ENCODE data around the gene MAST4. TPM values are rescaled to one million over a fixed set of nuclear protein-coding genes. Genes with fewer than 3 reads are reported as not detected.

The MAST4 gene
- total RNA-seq, 2 donors from 2014 or later: 11.0 to 11.5 TPM

DNA sequence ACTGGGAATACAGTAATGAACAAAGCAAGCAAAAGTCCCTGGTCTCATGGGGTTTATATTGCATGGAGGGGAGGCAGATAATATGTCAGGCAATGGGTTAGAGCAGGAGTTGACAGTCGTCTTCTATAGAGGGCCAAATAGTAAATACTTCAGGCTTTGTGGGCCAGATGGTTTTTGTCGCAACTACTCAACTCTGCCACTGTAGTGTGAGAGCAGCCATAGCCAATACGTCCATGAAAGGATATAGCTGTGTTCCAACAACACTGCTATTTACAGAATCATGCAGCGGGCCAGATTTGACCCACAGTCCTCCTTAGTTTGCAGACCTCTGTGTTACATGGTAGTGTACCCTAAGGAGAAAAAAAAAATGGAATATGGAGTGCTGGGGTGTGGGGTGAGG is 25.5 kb downstream of the MAST4 start:
- peaks cover 3% of the 10 kb centered on the region for H3K4me1 ChIP-seq (ENCODE audit: control insufficient read depth, insufficient read depth, low read length)
- Mint-ChIP-seq H3K4me3 (no peak overlapping the region), H3K27me3 (ENCODE audit: insufficient read depth) (no peaks in the 10 kb centered on the region), H3K4me1 (peaks cover 9% of the 10 kb centered on the region), H3K9me3 (no peaks in the 10 kb centered on the region), H3K27ac (no peak overlapping the region), H3K36me3 (ENCODE audit: low read depth) (no peaks in the 10 kb centered on the region)
- no peak for DNase-seq
- 94 to 97% methylated on average over 3 to 4 of the region's 4 CpGs for WGBS, 2 experiments (ENCODE audit: insufficient coverage in 1 of 2, insufficient read length in 1 of 2)
- H3K9ac ChIP-seq (ENCODE audit: extremely low read depth, low read length, poor library complexity, severe bottlenecking): no peak overlapping the region
- no peak overlapping the region for H3K4me3 ChIP-seq (ENCODE audit: low read length)
- TF ChIP-seq, protein P1, sequence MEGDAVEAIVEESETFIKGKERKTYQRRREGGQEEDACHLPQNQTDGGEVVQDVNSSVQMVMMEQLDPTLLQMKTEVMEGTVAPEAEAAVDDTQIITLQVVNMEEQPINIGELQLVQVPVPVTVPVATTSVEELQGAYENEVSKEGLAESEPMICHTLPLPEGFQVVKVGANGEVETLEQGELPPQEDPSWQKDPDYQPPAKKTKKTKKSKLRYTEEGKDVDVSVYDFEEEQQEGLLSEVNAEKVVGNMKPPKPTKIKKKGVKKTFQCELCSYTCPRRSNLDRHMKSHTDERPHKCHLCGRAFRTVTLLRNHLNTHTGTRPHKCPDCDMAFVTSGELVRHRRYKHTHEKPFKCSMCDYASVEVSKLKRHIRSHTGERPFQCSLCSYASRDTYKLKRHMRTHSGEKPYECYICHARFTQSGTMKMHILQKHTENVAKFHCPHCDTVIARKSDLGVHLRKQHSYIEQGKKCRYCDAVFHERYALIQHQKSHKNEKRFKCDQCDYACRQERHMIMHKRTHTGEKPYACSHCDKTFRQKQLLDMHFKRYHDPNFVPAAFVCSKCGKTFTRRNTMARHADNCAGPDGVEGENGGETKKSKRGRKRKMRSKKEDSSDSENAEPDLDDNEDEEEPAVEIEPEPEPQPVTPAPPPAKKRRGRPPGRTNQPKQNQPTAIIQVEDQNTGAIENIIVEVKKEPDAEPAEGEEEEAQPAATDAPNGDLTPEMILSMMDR (conservative IDR thresholded peaks at IDR 0.05): no peak
- peaks cover 11% of the 10 kb centered on the region for H3K9me3 ChIP-seq (ENCODE audit: control insufficient read depth, low read length)
- H3K27me3 ChIP-seq (ENCODE audit: control insufficient read depth, insufficient read depth, low read length, poor library complexity, severe bottlenecking): no peaks in the 10 kb centered on the region
- H3K36me3 ChIP-seq (ENCODE audit: control insufficient read depth, insufficient read depth, low read length): no peaks in the 10 kb centered on the region
- peak overlapping the region; percentile 19 for H3K27ac ChIP-seq (ENCODE audit: low read depth, low read length)

DNA sequence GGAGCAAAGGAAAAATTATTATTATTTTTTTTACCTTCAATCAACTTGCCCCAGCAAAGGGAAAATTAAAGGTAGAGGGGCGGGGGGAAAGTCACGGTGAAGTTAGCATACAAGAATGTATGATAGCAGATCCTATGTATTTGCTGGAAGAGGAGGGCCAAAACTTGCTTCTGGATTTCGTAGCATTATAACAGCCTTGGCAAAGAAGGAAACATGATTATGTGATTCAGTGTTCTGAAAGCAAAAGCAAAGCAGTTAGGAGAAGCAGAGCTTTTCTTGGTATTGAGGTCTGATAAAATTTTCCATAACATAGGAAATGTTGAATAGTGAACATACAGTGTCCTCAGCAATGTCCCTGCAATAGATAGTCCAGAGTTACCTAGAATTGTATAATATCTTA is 32.4 kb downstream of the MAST4 start:
- H3K27ac Mint-ChIP-seq: no peak overlapping the region
- H3K9me3 Mint-ChIP-seq: no peaks in the 10 kb centered on the region
- H3K4me1 Mint-ChIP-seq: peaks cover 9% of the 10 kb centered on the region
- H3K27me3 Mint-ChIP-seq (ENCODE audit: insufficient read depth): no peaks in the 10 kb centered on the region
- no peak overlapping the region for H3K27ac ChIP-seq (ENCODE audit: low read depth, low read length)
- DNase-seq: no peak
- H3K36me3 Mint-ChIP-seq (ENCODE audit: low read depth): no peaks in the 10 kb centered on the region
- H3K4me3 ChIP-seq (ENCODE audit: low read length): no peak overlapping the region
- H3K9ac ChIP-seq (ENCODE audit: extremely low read depth, low read length, poor library complexity, severe bottlenecking): no peak overlapping the region
- peaks cover 3% of the 10 kb centered on the region for H3K4me1 ChIP-seq (ENCODE audit: control insufficient read depth, insufficient read depth, low read length)
- H3K36me3 ChIP-seq (ENCODE audit: control insufficient read depth, insufficient read depth, low read length): no peaks in the 10 kb centered on the region
- H3K27me3 ChIP-seq (ENCODE audit: control insufficient read depth, insufficient read depth, low read length, poor library complexity, severe bottlenecking): no peaks in the 10 kb centered on the region
- no peak overlapping the region for H3K4me3 Mint-ChIP-seq
- WGBS, 2 experiments (ENCODE audit: insufficient coverage in 1 of 2, insufficient read length in 1 of 2): 84 to 100% methylated on average over 2 to 3 of the region's 3 CpGs
- TF ChIP-seq, protein P1 (conservative IDR thresholded peaks at IDR 0.05): no peak
- H3K9me3 ChIP-seq (ENCODE audit: control insufficient read depth, low read length): peaks cover 2% of the 10 kb centered on the region

DNA sequence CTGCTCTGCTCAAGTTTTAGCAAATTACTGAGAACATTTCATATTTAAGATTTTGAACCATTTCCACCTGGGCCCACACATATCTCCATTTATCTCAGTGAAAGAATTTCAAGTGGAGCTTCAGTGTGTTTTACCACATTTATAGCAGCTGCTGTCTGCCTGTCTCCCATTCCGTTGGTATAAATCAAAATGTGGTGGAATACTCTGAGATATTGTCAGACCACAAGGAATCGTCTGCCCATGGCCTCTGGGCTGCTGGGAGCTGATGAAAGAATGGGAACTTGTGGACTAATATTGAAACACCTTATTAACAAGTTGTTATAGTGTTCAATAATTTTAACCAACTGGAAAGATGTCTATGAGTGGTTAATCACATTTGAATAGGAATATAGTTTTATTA is 33.3 kb downstream of the MAST4 start:
- Mint-ChIP-seq H3K9me3 (no peaks in the 10 kb centered on the region), H3K27ac (no peak overlapping the region), H3K27me3 (ENCODE audit: insufficient read depth) (no peaks in the 10 kb centered on the region), H3K4me1 (peaks cover 16% of the 10 kb centered on the region), H3K36me3 (ENCODE audit: low read depth) (no peaks in the 10 kb centered on the region), H3K4me3 (no peak overlapping the region)
- TF ChIP-seq, protein P1 (conservative IDR thresholded peaks at IDR 0.05): no peak
- no peaks in the 10 kb centered on the region for H3K36me3 ChIP-seq (ENCODE audit: control insufficient read depth, insufficient read depth, low read length)
- no peaks in the 10 kb centered on the region for H3K27me3 ChIP-seq (ENCODE audit: control insufficient read depth, insufficient read depth, low read length, poor library complexity, severe bottlenecking)
- DNase-seq: no peak
- WGBS, 2 experiments (ENCODE audit: insufficient coverage in 1 of 2, insufficient read length in 1 of 2): 90% methylated on average over 2 of the region's 2 CpGs; no CpG with 5 or more reads in 1 of the 2 experiments
- H3K9ac ChIP-seq (ENCODE audit: extremely low read depth, low read length, poor library complexity, severe bottlenecking): no peak overlapping the region
- H3K4me1 ChIP-seq (ENCODE audit: control insufficient read depth, insufficient read depth, low read length): peaks cover 3% of the 10 kb centered on the region
- H3K4me3 ChIP-seq (ENCODE audit: low read length): no peak overlapping the region
- no peaks in the 10 kb centered on the region for H3K9me3 ChIP-seq (ENCODE audit: control insufficient read depth, low read length)
- H3K27ac ChIP-seq (ENCODE audit: low read depth, low read length): no peak overlapping the region

Measured in endodermal cell (in vitro differentiated cells).